Measurements from ENCODE around the gene PRIMA1. TPM values are rescaled to one million over a fixed set of nuclear protein-coding genes. Genes with fewer than 3 reads are reported as not detected.

PRIMA1 gene
- total and polyA plus RNA-seq, 12 donors: 1.8 to 16.3 (median 4.1) TPM

DNA sequence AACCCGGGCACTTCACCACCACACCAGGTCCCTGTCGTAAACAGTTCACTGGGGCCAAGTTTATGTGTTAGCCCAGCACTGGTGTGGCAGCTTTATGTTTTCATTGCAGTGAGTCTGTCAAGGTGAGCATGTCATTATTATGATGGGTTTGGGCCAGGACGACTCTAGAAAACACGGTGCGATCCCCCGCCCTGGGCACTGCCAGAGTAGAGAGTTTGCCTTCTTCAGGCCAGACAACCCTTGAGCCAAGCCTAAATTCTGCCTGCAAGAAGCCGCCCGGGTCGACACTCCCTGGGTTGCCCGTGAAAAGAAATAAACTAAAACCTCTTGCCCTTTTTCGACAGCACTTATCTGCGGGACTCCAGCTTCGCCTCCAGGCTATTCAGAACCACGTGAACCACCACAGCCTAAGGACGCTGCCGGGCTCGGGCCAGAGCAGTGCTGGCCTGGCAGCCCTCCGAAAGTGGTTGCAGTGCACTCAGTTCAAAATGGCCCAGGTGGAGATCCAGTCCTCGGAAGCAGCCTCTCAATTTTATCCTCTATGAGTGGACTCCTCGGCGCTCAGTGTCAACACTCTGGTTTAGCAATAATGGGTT lies 81.8 kb downstream of the PRIMA1 start:
- H3K27me3 ChIP-seq: no peaks in the 10 kb centered on the region
- H3K4me1 ChIP-seq: no peaks in the 10 kb centered on the region
- no peak overlapping the region for H3K4me3 ChIP-seq
- no peaks in the 10 kb centered on the region for H3K36me3 ChIP-seq
- intact Hi-C loops (cut with DNase I): loop anchor here in 1 of 10 donors (10.0 kb wide), 1 partner anchor 68 kb away; no protein-coding TSS in a partner anchor
- no peak for ATAC-seq
- 88% methylated on average over 21 of the region's 21 CpGs for WGBS, 2 donors
- TF ChIP-seq, protein P1, sequence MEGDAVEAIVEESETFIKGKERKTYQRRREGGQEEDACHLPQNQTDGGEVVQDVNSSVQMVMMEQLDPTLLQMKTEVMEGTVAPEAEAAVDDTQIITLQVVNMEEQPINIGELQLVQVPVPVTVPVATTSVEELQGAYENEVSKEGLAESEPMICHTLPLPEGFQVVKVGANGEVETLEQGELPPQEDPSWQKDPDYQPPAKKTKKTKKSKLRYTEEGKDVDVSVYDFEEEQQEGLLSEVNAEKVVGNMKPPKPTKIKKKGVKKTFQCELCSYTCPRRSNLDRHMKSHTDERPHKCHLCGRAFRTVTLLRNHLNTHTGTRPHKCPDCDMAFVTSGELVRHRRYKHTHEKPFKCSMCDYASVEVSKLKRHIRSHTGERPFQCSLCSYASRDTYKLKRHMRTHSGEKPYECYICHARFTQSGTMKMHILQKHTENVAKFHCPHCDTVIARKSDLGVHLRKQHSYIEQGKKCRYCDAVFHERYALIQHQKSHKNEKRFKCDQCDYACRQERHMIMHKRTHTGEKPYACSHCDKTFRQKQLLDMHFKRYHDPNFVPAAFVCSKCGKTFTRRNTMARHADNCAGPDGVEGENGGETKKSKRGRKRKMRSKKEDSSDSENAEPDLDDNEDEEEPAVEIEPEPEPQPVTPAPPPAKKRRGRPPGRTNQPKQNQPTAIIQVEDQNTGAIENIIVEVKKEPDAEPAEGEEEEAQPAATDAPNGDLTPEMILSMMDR (IDR thresholded peaks at IDR 0.05): no peak
- no peaks in the 10 kb centered on the region for H3K9me3 ChIP-seq
- H3K27ac ChIP-seq: no peak overlapping the region
- no peak for DNase-seq

DNA sequence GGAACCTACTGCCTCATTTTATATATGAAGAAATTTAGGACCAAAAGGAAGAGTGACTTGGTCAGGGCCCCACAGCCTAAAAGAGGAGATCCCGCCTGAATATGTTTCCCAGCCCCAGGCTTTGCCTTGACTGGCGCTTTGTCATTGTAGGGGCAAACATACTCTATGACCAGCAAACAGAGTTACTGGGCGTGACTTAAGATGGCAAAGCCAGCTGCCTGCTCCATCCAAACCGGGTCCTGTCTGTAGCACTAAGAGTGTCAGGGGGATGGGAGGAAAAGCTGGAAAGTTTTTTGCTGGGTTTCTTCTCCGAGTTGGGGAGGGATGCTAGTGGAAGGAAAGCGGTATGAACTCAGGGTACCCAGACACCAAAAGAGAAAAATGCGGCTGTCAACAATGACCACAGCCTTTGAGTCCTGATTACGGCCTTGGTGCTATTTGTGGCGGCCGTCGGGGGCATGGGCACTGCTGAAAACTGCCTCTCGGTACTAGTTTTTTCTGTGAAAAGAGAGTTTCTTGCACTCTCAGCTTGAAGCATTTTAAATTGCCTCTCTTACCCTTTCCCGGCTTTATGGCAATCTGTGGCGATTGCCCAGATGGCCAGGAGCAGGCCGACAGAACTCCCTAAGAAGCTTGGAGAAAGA lies 82.7 kb downstream of the PRIMA1 start:
- no peak for ATAC-seq
- peaks cover 0 to 5% (median 0%) of the 10 kb centered on the region in 11 donors for H3K9me3 ChIP-seq
- DNase-seq: no peak
- no peaks in the 10 kb centered on the region for H3K36me3 ChIP-seq
- TF ChIP-seq, protein P1 (IDR thresholded peaks at IDR 0.05): no peak
- no peaks in the 10 kb centered on the region for H3K4me1 ChIP-seq
- H3K4me3 ChIP-seq: no peak overlapping the region
- 85 to 91% methylated on average over 15 of the region's 15 CpGs for WGBS, 2 donors
- peaks cover 0 to 2% (median 0%) of the 10 kb centered on the region in 7 donors for H3K27me3 ChIP-seq
- intact Hi-C loops (cut with DNase I): loop anchor here in 1 of 10 donors (10.0 kb wide), 1 partner anchor 69 kb away; no protein-coding TSS in a partner anchor
- H3K27ac ChIP-seq: no peak overlapping the region

DNA sequence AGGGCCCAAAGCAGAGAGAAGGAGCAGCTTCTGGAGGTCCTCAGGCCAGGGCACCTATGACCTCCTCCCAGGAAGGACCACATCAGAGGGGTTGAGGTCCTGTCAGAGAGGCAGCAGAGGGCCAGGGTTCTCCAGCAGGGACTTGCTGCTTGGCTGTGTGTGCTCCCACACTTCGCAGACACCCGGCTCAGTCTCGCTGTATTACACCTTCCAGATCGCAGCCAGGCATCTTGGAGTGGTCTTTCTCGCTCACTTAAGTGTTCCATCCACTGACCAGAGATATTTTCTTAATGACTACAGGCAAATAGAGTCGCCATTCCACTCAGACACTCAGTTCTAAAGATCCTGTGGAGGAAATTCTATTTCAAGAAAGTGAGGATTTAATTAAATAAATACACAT lies 84.3 kb downstream of the PRIMA1 start:
- Histone ChIP-seq H3K27ac (no peak overlapping the region), H3K27me3 (peaks cover 0 to 2% (median 0%) of the 10 kb centered on the region in 7 donors), H3K4me1 (no peaks in the 10 kb centered on the region), H3K4me3 (no peak overlapping the region), H3K36me3 (no peaks in the 10 kb centered on the region), H3K9me3 (peaks cover 0 to 22% (median 5%) of the 10 kb centered on the region in 11 donors)
- intact Hi-C loops (cut with DNase I): loop anchor here in 1 of 10 donors (10.0 kb wide), 1 partner anchor 71 kb away; no protein-coding TSS in a partner anchor
- DNase-seq (no peak), ATAC-seq (no peak)
- TF ChIP-seq, protein P1 (IDR thresholded peaks at IDR 0.05): no peak
- 87 to 93% methylated on average over 6 of the region's 6 CpGs for WGBS, 2 donors

DNA sequence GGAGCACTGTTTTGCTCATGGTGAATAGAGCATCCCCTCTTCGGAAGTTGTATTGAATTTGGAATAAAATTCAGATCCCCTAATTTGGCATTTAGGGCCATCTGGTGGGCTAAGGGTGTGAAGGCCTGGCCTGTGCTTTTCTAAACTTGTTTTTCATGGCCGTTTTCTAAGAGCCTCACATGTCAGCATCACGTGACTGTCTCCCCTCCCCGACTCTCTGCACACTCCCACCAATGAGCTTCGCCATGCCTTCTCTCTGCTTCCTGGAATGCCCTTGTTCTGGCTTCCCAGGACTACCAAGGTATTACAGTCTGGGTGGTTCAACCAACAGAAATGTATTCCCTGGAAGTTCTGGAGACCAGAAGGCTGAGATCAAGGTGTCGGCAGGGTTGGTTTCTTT lies 85.3 kb downstream of the PRIMA1 start:
- Histone ChIP-seq H3K27me3 (peaks cover 0 to 2% (median 0%) of the 10 kb centered on the region in 7 donors), H3K36me3 (no peaks in the 10 kb centered on the region), H3K27ac (no peak overlapping the region), H3K4me3 (no peak overlapping the region), H3K9me3 (peaks cover 0 to 32% (median 7%) of the 10 kb centered on the region in 11 donors), H3K4me1 (no peaks in the 10 kb centered on the region)
- no peak for DNase-seq
- ATAC-seq: no peak
- TF ChIP-seq, protein P1 (IDR thresholded peaks at IDR 0.05): no peak
- intact Hi-C loops (cut with DNase I): loop anchor here in 1 of 10 donors (10.0 kb wide), 1 partner anchor 72 kb away; no protein-coding TSS in a partner anchor
- 80 to 85% methylated on average over 6 of the region's 6 CpGs for WGBS, 2 donors

Data from heart right ventricle (tissue), 16 donors.